Measurements from ENCODE around the gene CD160. TPM values are rescaled to one million over a fixed set of nuclear protein-coding genes. Genes with fewer than 3 reads are reported as not detected.
"Not testable (repeated sequence)": the region's sequence is repeated elsewhere in the genome, so short reads cannot be mapped to it uniquely, and the experiment has no call there.

CD160 gene
- total RNA-seq, 1 experiment from 2014 or later, result not detected

GRCh38 chr1:145766926-145767325 is 47.6 kb downstream of the CD160 start:
- peaks cover 48% of the 10 kb centered on the region for H3K36me3 ChIP-seq
- H3K9me3 ChIP-seq, DNase-seq, H3K4me3 ChIP-seq, H3K27me3 ChIP-seq: not testable (repeated sequence)

GRCh38 chr1:145768004-145768403 is 48.7 kb downstream of the CD160 start:
- DNase-seq, H3K4me3 ChIP-seq, H3K9me3 ChIP-seq, H3K27me3 ChIP-seq: not testable (repeated sequence)
- H3K36me3 ChIP-seq, result peaks cover 48% of the 10 kb centered on the region

GRCh38 chr1:145771056-145771455 is 51.8 kb downstream of the CD160 start:
- H3K9me3 ChIP-seq, result peaks cover 4% of the 10 kb centered on the region; the same call in 1 of the 2 replicates
- DNase-seq, result no peak
- no peaks in the 10 kb centered on the region for H3K27me3 ChIP-seq
- H3K4me3 ChIP-seq, result no peak overlapping the region
- H3K36me3 ChIP-seq, result peaks cover 52% of the 10 kb centered on the region

- H3K4me3 ChIP-seq, result no peak overlapping the region
- H3K27me3 ChIP-seq, result no peaks in the 10 kb centered on the region
- peaks cover 4% of the 10 kb centered on the region; the same call in 1 of the 2 replicates for H3K9me3 ChIP-seq
- peaks cover 52% of the 10 kb centered on the region for H3K36me3 ChIP-seq
- DNase-seq, result no peak
Observed at GRCh38 chr1:145773423-145773822, 54.1 kb downstream of the CD160 start.

- peaks cover 4% of the 10 kb centered on the region; the same call in 1 of the 2 replicates for H3K9me3 ChIP-seq
- no peak overlapping the region for H3K4me3 ChIP-seq
- DNase-seq, result no peak
- H3K27me3 ChIP-seq, result no peaks in the 10 kb centered on the region
- H3K36me3 ChIP-seq, result peaks cover 35% of the 10 kb centered on the region
Observed at GRCh38 chr1:145777357-145778145, 58.3 kb downstream of the CD160 start.

GRCh38 chr1:145778146-145778540 is 58.8 kb downstream of the CD160 start:
- DNase-seq, result no peak
- Histone ChIP-seq H3K4me3 (no peak overlapping the region), H3K27me3 (no peaks in the 10 kb centered on the region), H3K9me3 (no peaks in the 10 kb centered on the region), H3K36me3 (peaks cover 29% of the 10 kb centered on the region)

GRCh38 chr1:145782272-145783099 is 63.2 kb downstream of the CD160 start:
- Histone ChIP-seq H3K36me3 (peaks cover 35% of the 10 kb centered on the region), H3K4me3 (no peak overlapping the region), H3K27me3 (no peaks in the 10 kb centered on the region), H3K9me3 (no peaks in the 10 kb centered on the region)
- DNase-seq, result no peak

- Histone ChIP-seq H3K36me3 (peaks cover 36% of the 10 kb centered on the region), H3K27me3 (no peaks in the 10 kb centered on the region), H3K4me3 (no peak overlapping the region), H3K9me3 (no peaks in the 10 kb centered on the region)
- DNase-seq, result no peak
Observed at GRCh38 chr1:145784409-145784808, 65.1 kb downstream of the CD160 start.

GRCh38 chr1:145785547-145785946 is 66.2 kb downstream of the CD160 start:
- Histone ChIP-seq H3K36me3 (peaks cover 36% of the 10 kb centered on the region), H3K9me3 (no peaks in the 10 kb centered on the region), H3K27me3 (no peaks in the 10 kb centered on the region), H3K4me3 (no peak overlapping the region)
- no peak for DNase-seq

GRCh38 chr1:145786271-145786670 is 67.0 kb downstream of the CD160 start:
- peaks cover 31% of the 10 kb centered on the region for H3K36me3 ChIP-seq
- H3K4me3 ChIP-seq, result no peak overlapping the region
- no peak for DNase-seq

GRCh38 chr1:145788580-145788979 is 69.3 kb downstream of the CD160 start:
- Histone ChIP-seq H3K36me3 (peaks cover 32% of the 10 kb centered on the region), H3K4me3 (no peak overlapping the region), H3K9me3 (no peaks in the 10 kb centered on the region), H3K27me3 (no peaks in the 10 kb centered on the region)
- no peak for DNase-seq

More at GRCh38 chr1:145786271-145786670, 67.0 kb downstream of the CD160 start:
- Histone ChIP-seq H3K27me3 (no peaks in the 10 kb centered on the region), H3K9me3 (no peaks in the 10 kb centered on the region)

Other genes starting within 250 kb of the CD160 start
- 14.7 and 18.4 TPM in 2 replicates for gene GPR89A, start 111.5 kb upstream of the CD160 start, total RNA-seq (2014; rRNA removed; shearing (Covaris generic); ENCODE audit: low replicate concordance)
- not detected in 2 replicates for gene PDZK1, start 12.1 kb upstream of the CD160 start, total RNA-seq (2014; rRNA removed; shearing (Covaris generic); ENCODE audit: low replicate concordance)
- 8.4 and 11.3 TPM in 2 replicates for gene RNF115, start 104.6 kb downstream of the CD160 start, total RNA-seq (2014; rRNA removed; shearing (Covaris generic); ENCODE audit: low replicate concordance)
- gene POLR3C, start 104.7 kb downstream of the CD160 start, total RNA-seq (2014; rRNA removed; shearing (Covaris generic); ENCODE audit: low replicate concordance), result 30.9 and 34.8 TPM in 2 replicates
- 0.59 TPM in 2 replicates for gene NUDT17, start 126.1 kb downstream of the CD160 start, total RNA-seq (2014; rRNA removed; shearing (Covaris generic); ENCODE audit: low replicate concordance)
- 5.6 and 11.0 TPM in 2 replicates for gene PIAS3, start 139.6 kb downstream of the CD160 start, total RNA-seq (2014; rRNA removed; shearing (Covaris generic); ENCODE audit: low replicate concordance)
- not detected in 2 replicates for gene ANKRD35, start 166.4 kb downstream of the CD160 start, total RNA-seq (2014; rRNA removed; shearing (Covaris generic); ENCODE audit: low replicate concordance)
- gene ITGA10, start 190.6 kb downstream of the CD160 start, total RNA-seq (2014; rRNA removed; shearing (Covaris generic); ENCODE audit: low replicate concordance), result 0.10 and 0.20 TPM in 2 replicates
- gene PEX11B, start 199.2 kb downstream of the CD160 start, total RNA-seq (2014; rRNA removed; shearing (Covaris generic); ENCODE audit: low replicate concordance), result 19.3 and 20.6 TPM in 2 replicates
- gene RBM8A, start 208.0 kb downstream of the CD160 start, total RNA-seq (2014; rRNA removed; shearing (Covaris generic); ENCODE audit: low replicate concordance), result 52.3 and 69.3 TPM in 2 replicates
- 30.0 and 38.9 TPM in 2 replicates for gene LIX1L, start 238.5 kb downstream of the CD160 start, total RNA-seq (2014; rRNA removed; shearing (Covaris generic); ENCODE audit: low replicate concordance)
- 0.30 TPM in 1 of 2 replicates, not detected in the other for gene ANKRD34A, start 245.1 kb downstream of the CD160 start, total RNA-seq (2014; rRNA removed; shearing (Covaris generic); ENCODE audit: low replicate concordance)
- 1.8 and 6.8 TPM in 2 replicates for gene POLR3GL, start 245.2 kb downstream of the CD160 start, total RNA-seq (2014; rRNA removed; shearing (Covaris generic); ENCODE audit: low replicate concordance)

All from MG63 (cell line).